ENCODE measurements around the gene PAPOLA. TPM values are rescaled to one million over a fixed set of nuclear protein-coding genes. Genes with fewer than 3 reads are reported as not detected.

PAPOLA gene
- total RNA-seq, 3 donors from 2014 or later: 110 to 254 (median 187) TPM

DNA sequence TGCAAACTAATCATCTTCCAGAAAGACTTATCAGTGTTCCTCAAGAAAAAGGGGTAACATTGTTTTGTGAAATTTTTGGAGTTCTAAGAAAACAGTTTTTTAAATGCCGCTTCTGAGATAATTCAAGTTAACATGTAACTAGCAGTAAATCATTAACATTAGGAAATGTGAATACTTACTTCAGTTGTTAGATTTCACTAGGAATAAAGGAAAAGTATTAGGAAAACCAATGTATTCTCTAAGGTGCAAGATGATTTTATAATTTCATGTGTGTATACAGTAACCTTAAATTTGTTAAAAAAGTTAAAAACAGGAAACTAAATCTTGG lies 36.8 kb downstream of the PAPOLA start:
- H3K36me3 ChIP-seq: no peaks in the 10 kb centered on the region

DNA sequence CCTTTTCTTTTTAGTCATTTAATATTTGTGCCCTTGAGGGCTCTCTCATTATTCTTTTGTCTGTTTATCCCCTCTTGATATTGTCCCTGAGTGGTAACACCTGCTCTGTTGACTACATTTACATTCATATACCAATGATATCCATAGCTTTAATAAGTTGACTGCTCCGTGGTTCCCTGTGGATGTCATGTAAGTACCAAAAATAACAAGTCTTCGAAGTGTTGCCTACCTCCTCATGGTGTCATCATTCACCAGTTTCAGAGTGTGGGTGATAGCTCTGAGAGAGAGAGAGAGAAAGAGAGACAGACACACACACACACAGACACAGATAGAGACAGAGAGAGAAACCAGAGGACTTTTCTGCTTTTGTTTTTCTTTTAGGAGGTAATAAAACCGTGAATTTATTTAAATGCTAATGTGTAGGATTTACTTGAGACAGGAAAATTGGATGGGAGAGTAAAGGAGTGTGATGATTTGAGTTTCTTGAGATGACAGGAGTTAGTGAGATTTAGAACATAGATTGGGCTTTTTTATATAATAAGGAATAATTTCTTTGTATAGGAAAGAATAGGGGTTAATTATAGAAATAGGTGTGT lies 52.2 kb downstream of the PAPOLA start:
- H3K9me3 ChIP-seq: no peaks in the 10 kb centered on the region
- intact Hi-C loops (cut with DNase I; ENCODE audit: low total_unique reads): no loop called here
- TF ChIP-seq POLR2A (IDR thresholded peaks at IDR 0.05) (no peak), POLR2AphosphoS5 (IDR thresholded peaks at IDR 0.05) (no peak)
- TF ChIP-seq, protein P1, sequence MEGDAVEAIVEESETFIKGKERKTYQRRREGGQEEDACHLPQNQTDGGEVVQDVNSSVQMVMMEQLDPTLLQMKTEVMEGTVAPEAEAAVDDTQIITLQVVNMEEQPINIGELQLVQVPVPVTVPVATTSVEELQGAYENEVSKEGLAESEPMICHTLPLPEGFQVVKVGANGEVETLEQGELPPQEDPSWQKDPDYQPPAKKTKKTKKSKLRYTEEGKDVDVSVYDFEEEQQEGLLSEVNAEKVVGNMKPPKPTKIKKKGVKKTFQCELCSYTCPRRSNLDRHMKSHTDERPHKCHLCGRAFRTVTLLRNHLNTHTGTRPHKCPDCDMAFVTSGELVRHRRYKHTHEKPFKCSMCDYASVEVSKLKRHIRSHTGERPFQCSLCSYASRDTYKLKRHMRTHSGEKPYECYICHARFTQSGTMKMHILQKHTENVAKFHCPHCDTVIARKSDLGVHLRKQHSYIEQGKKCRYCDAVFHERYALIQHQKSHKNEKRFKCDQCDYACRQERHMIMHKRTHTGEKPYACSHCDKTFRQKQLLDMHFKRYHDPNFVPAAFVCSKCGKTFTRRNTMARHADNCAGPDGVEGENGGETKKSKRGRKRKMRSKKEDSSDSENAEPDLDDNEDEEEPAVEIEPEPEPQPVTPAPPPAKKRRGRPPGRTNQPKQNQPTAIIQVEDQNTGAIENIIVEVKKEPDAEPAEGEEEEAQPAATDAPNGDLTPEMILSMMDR (IDR thresholded peaks at IDR 0.05): no peak
- no peak overlapping the region for H3K27ac ChIP-seq
- no peak overlapping the region for H3K4me3 ChIP-seq
- H3K27me3 ChIP-seq: no peaks in the 10 kb centered on the region
- no peaks in the 10 kb centered on the region for H3K36me3 ChIP-seq
- no peak for DNase-seq (ENCODE audit: low spot score in 2 of 2)
- H3K4me1 ChIP-seq: no peaks in the 10 kb centered on the region

More for the DNA sequence above, 36.8 kb downstream of the PAPOLA start:
- H3K27me3 ChIP-seq: no peaks in the 10 kb centered on the region
- H3K4me1 ChIP-seq: no peaks in the 10 kb centered on the region
- H3K9me3 ChIP-seq: no peaks in the 10 kb centered on the region
- DNase-seq (ENCODE audit: low spot score in 2 of 2): no peak
- TF ChIP-seq, protein P1 (IDR thresholded peaks at IDR 0.05): no peak
- TF ChIP-seq POLR2AphosphoS5 (IDR thresholded peaks at IDR 0.05): no peak
- TF ChIP-seq POLR2A (IDR thresholded peaks at IDR 0.05): no peak
- H3K4me3 ChIP-seq: no peak overlapping the region
- intact Hi-C loops (cut with DNase I; ENCODE audit: low total_unique reads): no loop called here
- H3K27ac ChIP-seq: no peak overlapping the region

DNA sequence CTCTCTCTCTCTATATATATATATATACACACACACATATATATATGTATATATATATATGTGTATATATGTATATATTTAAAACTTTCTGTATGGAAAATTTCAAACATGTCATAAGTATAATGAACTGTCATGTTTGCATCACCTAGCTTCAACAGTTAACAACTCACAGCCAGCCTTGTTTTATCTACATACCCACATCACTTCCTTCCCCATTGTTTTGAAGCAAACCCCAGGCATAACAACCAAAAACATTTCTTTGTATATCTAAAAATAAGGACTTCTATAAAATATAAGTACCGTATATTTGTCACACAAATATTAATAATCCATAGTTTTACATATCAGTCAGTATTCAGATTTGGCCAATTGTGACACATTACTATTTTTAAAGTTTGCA lies 57.4 kb downstream of the PAPOLA start:
- Histone ChIP-seq H3K36me3 (no peaks in the 10 kb centered on the region), H3K4me1 (no peaks in the 10 kb centered on the region), H3K27ac (no peak overlapping the region), H3K27me3 (no peaks in the 10 kb centered on the region), H3K4me3 (no peak overlapping the region), H3K9me3 (no peaks in the 10 kb centered on the region)
- TF ChIP-seq POLR2AphosphoS5 (IDR thresholded peaks at IDR 0.05) (no peak), POLR2A (IDR thresholded peaks at IDR 0.05) (no peak)
- TF ChIP-seq, protein P1 (IDR thresholded peaks at IDR 0.05): no peak
- intact Hi-C loops (cut with DNase I; ENCODE audit: low total_unique reads): no loop called here
- DNase-seq (ENCODE audit: low spot score in 2 of 2): no peak

DNA sequence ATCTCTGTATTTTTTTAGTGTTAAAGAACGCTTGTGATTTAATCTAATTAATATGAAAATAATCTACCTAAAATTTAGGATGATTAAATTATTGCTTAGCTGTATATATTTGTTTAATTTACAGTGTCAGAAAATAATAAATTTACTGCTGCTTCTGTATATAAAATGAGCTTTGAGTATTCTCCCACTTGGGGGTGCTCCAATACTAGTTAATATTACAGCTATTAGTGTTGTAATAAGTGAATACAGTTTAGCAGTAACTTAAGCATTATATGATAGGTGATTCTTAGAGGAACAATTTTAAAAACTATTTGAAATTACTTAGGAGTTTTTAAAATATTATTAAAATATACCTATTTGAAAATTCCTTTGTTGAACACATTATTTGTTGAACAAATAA lies 62.2 kb downstream of the PAPOLA start:
- no peaks in the 10 kb centered on the region for H3K27me3 ChIP-seq
- H3K4me3 ChIP-seq: no peak overlapping the region
- no peak overlapping the region for H3K27ac ChIP-seq
- intact Hi-C loops (cut with DNase I; ENCODE audit: low total_unique reads): no loop called here
- no peak for DNase-seq (ENCODE audit: low spot score in 2 of 2)
- no peaks in the 10 kb centered on the region for H3K4me1 ChIP-seq
- no peaks in the 10 kb centered on the region for H3K36me3 ChIP-seq
- TF ChIP-seq, protein P1 (IDR thresholded peaks at IDR 0.05): no peak
- TF ChIP-seq POLR2A (IDR thresholded peaks at IDR 0.05): no peak
- TF ChIP-seq POLR2AphosphoS5 (IDR thresholded peaks at IDR 0.05): no peak
- H3K9me3 ChIP-seq: no peaks in the 10 kb centered on the region

DNA sequence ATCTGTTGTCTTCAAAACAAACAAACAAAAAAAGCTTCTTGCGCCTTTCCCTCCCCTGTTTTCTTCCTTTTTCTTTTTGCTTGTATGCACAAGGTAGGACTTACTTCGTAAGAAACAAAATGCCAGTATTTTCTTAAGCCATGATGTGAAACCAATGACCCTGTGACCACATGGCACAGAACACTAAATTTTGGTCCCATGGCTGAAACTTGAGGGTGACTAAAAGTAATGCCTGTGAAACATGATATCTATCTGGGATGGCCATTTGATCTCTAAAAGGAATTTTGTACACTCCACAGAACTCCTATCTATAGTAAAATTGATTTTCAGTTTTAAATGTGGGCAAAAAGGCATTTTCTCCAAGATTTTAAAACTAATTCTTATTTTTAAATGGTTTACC lies 63.6 kb downstream of the PAPOLA start:
- H3K27ac ChIP-seq: no peak overlapping the region
- H3K4me1 ChIP-seq: no peaks in the 10 kb centered on the region
- TF ChIP-seq POLR2AphosphoS5 (IDR thresholded peaks at IDR 0.05) (no peak), POLR2A (IDR thresholded peaks at IDR 0.05) (no peak)
- TF ChIP-seq, protein P1 (IDR thresholded peaks at IDR 0.05): no peak
- DNase-seq (ENCODE audit: low spot score in 2 of 2): no peak
- no peaks in the 10 kb centered on the region for H3K27me3 ChIP-seq
- intact Hi-C loops (cut with DNase I; ENCODE audit: low total_unique reads): no loop called here
- H3K4me3 ChIP-seq: no peak overlapping the region
- H3K9me3 ChIP-seq: no peaks in the 10 kb centered on the region
- H3K36me3 ChIP-seq: no peaks in the 10 kb centered on the region

Data from breast epithelium (tissue), 4 donors.